Heart right ventricle (tissue), 16 donors: ENCODE measurements around the gene COX14. TPM values are rescaled to one million over a fixed set of nuclear protein-coding genes. Genes with fewer than 3 reads are reported as not detected.

Experiments used
- ATAC-seq, 8 donors: fragments of 200-7000 bp; cut with Tn5 transposase; one replicate each; pipeline ENCODE4 v1.9.1; 2020; ENCODE audit warnings: mild to moderate bottlenecking in 8 of 8, moderate library complexity in 8 of 8, moderate number of reproducible peaks in 1 of 8
- DNase-seq, 2 donors: peaks; one replicate each; pipeline ENCODE4 v3.0.0-alpha.2; 2020
- H3K27ac ChIP-seq, 10 donors: fragments of 200-600 bp; sonication (generic) in 2 of 10; one replicate each; pipeline versions ENCODE4 v1.5.0 to v1.8.0; 2020 to 2022; ENCODE audit warnings: mild to moderate bottlenecking in 3 of 10
- H3K27me3 ChIP-seq, 7 donors: fragments of 200-600 bp; one replicate each; pipeline ENCODE4 v1.8.0; 2021 to 2022; ENCODE audit warnings: mild to moderate bottlenecking in 2 of 7
- H3K36me3 ChIP-seq, 9 donors: fragments of 200-600 bp; sonication (generic) in 1 of 9; one replicate each; pipeline versions ENCODE4 v1.5.0 to v1.8.0; 2020 to 2022; ENCODE audit warnings: mild to moderate bottlenecking in 2 of 9
- H3K4me1 ChIP-seq, 9 donors: fragments of 200-600 bp; sonication (generic) in 1 of 9; one replicate each; pipeline versions ENCODE4 v1.5.0 to v1.8.0; 2020 to 2022; ENCODE audit warnings: mild to moderate bottlenecking in 4 of 9
- H3K4me3 ChIP-seq, 10 donors: fragments of 200-600 bp; sonication (generic) in 2 of 10; one replicate each; pipeline versions ENCODE4 v1.5.0 to v1.8.0; 2020 to 2022; ENCODE audit warnings: mild to moderate bottlenecking in 7 of 10, moderate library complexity in 2 of 10
- H3K9me3 ChIP-seq, 11 donors: fragments of 200-600 bp in 10 of 11; sonication (generic) in 2 of 11; one replicate each; pipeline versions ENCODE4 v1.5.0 to v1.8.0; 2013 to 2022; ENCODE audit warnings: mild to moderate bottlenecking in 2 of 11, control low read depth in 1 of 11, moderate library complexity in 1 of 11
- CTCF ChIP-seq, 9 donors: fragments of 200-600 bp; sonication (generic) in 2 of 9; IDR thresholded peaks; one replicate each; pipeline versions ENCODE4 v1.5.0 to v1.8.0; 2021 to 2022; ENCODE audit warnings: antibody characterized with exemption in 9 of 9, mild to moderate bottlenecking in 5 of 9, moderate library complexity in 1 of 9
- WGBS, 2 donors: extraction: QIAGEN DNeasy Blood & Tissue Kit; methylation state at CpG; one replicate each; pipeline ENCODE4 v1.1.7; 2013; ENCODE audit warnings: inconsistent platforms in 1 of 2; 5-methylcytosine and 5-hydroxymethylcytosine counted together
- intact Hi-C, 10 donors: fragments of 100-400 bp; cut with DNase I; formaldehyde crosslinking; loops; one replicate each; pipeline versions ENCODE4 v1.11.1 to v1.14.2; 2022
- polyA plus RNA-seq, 2 donors: library from polyadenylated mRNA; stranded (reverse); fragments of 200-250 nt; gene quantifications; one replicate each; pipeline ENCODE4 v1.2.3, GENCODE V29; 2013
- total RNA-seq, 10 donors: library from RNA; stranded (reverse); fragmentation: NEBNext Ultra II Directional in 3 of 10; extraction: Animal tissue kit (Norgen Biotek cat#: 25700) in 3 of 10; gene quantifications; one replicate each; pipeline versions ENCODE4 v1.2.1 to v1.2.4, GENCODE V29; 2021 to 2023
- donor health status: Arrhythmogenic right ventricular cardiomyopathy.
- donor health status: ischemic (EF 13 %, LVEDD 7.1; RV severe dilation, severe dysfunction).
- donor health status: healthy with polysubstance abuse.
- donor health status: DM: no; HTN: yes; CAD: no.
- donor health status: DM: no; HTN: no; CAD: no.
- donor health status: ischemic (EF 25% LVEDD 6.9; RV normal size, moderate dysfunction).
- donor health status: ischemic (EF 25% LVEDD 5.7; RV mildly dilated, moderate dysfunction).
- donor health status: healthy.
- donor health status: DM: yes; HTN: yes; CAD: no.
- donor health status: Ischemic cardiomyopathy.
- donor health status: ischemic (EF 35%, LVEDD 5.7; RV mildly dilated, moderate dysfunction).
- donor health status: nonischemic (EF 11% LVEDD 7.7; RV severe dilation, severe dysfunction).
- donor health status: DM: yes; HTN: yes; CAD: no.
- donor health status: PGD.
- donor health status: ischemic (EF 29% LVEDD 5.4; RV normal size, mild dysfunction).
- donor health status: nonischemic (EF 23%, LVEDD 6.1; RV moderate dilation, normal function).

Gene COX14
- total and polyA plus RNA-seq, 12 donors: 93.8 to 239 (median 165) TPM

GRCh38 chr12:50075808-50076170 is 36.2 kb upstream of the COX14 start:
- Histone ChIP-seq H3K4me1 (peaks cover 1 to 7% (median 2%) of the 10 kb centered on the region in 9 donors), H3K27me3 (no peaks in the 10 kb centered on the region), H3K27ac (no peak overlapping the region), H3K4me3 (no peak overlapping the region), H3K36me3 (no peaks in the 10 kb centered on the region), H3K9me3 (no peaks in the 10 kb centered on the region)
- intact Hi-C loops: loop anchor here in 9 of 10 donors (1.0 to 10.0 kb wide), 5 partner anchors 97 to 239 kb away; no protein-coding TSS in a partner anchor
- WGBS, 2 donors: 94 to 96% methylated on average over 1 of the region's 1 CpG
- ATAC-seq (no peak), DNase-seq (no peak)
- no peak for TF ChIP-seq CTCF (IDR thresholded peaks at IDR 0.05)

- WGBS, 2 donors: 86 to 92% methylated on average over 12 of the region's 12 CpGs
- Histone ChIP-seq H3K27me3 (no peaks in the 10 kb centered on the region), H3K4me1 (peaks cover 0 to 7% (median 3%) of the 10 kb centered on the region in 9 donors), H3K27ac (no peak overlapping the region), H3K36me3 (no peaks in the 10 kb centered on the region), H3K9me3 (no peaks in the 10 kb centered on the region), H3K4me3 (no peak overlapping the region)
- intact Hi-C loops: loop anchor here in 7 of 10 donors (2.0 to 10.0 kb wide), 4 partner anchors 95 to 238 kb away; no protein-coding TSS in a partner anchor
- no peak for ATAC-seq
- TF ChIP-seq CTCF (IDR thresholded peaks at IDR 0.05): no peak
- no peak for DNase-seq
Observed at GRCh38 chr12:50077099-50077498, 34.9 kb upstream of the COX14 start.

- no peak for ATAC-seq
- TF ChIP-seq CTCF (IDR thresholded peaks at IDR 0.05): no peak
- intact Hi-C loops: loop anchor here in 7 of 10 donors (5.0 to 10.0 kb wide), 3 partner anchors 94 to 237 kb away; no protein-coding TSS in a partner anchor
Observed at GRCh38 chr12:50078281-50078680, 33.8 kb upstream of the COX14 start.

GRCh38 chr12:50079771-50080170 is 32.3 kb upstream of the COX14 start:
- peaks cover 0 to 14% (median 10%) of the 10 kb centered on the region in 9 donors for H3K4me1 ChIP-seq
- TF ChIP-seq CTCF (IDR thresholded peaks at IDR 0.05): no peak
- WGBS, 2 donors: 84 to 88% methylated on average over 5 of the region's 5 CpGs
- H3K27me3 ChIP-seq: no peaks in the 10 kb centered on the region
- H3K4me3 ChIP-seq: no peak overlapping the region
- DNase-seq: no peak
- no peak for ATAC-seq
- H3K27ac ChIP-seq: no peak overlapping the region
- intact Hi-C loops: loop anchor here in 8 of 10 donors (5.0 to 10.0 kb wide), 3 partner anchors 93 to 235 kb away; no protein-coding TSS in a partner anchor
- no peaks in the 10 kb centered on the region for H3K9me3 ChIP-seq
- no peaks in the 10 kb centered on the region for H3K36me3 ChIP-seq

More at GRCh38 chr12:50078281-50078680, 33.8 kb upstream of the COX14 start:
- H3K4me1 ChIP-seq: peaks cover 0 to 7% (median 3%) of the 10 kb centered on the region in 9 donors
- 94 to 95% methylated on average over 10 of the region's 10 CpGs for WGBS, 2 donors
- H3K27me3 ChIP-seq: no peaks in the 10 kb centered on the region
- H3K9me3 ChIP-seq: no peaks in the 10 kb centered on the region
- no peak overlapping the region for H3K4me3 ChIP-seq
- H3K36me3 ChIP-seq: no peaks in the 10 kb centered on the region
- DNase-seq: no peak
- H3K27ac ChIP-seq: no peak overlapping the region
